ENCODE results near the gene PLXNA4.

Gene PLXNA4

GRCh38 chr7:132123773-132124172 is 452.5 kb downstream of the PLXNA4 start:
- DNase-seq = no peak

- no peak for DNase-seq
These were observed 453.4 kb downstream of the PLXNA4 start for GRCh38 chr7:132122901-132123300.

- no peak for DNase-seq
These were observed 454.3 kb downstream of the PLXNA4 start for GRCh38 chr7:132121987-132122386.

GRCh38 chr7:132118641-132119040 is 457.6 kb downstream of the PLXNA4 start:
- no peak for DNase-seq

- no peak for DNase-seq
These were observed 458.6 kb downstream of the PLXNA4 start for GRCh38 chr7:132117636-132118035.

- peak; percentile 55 for DNase-seq
These were observed 459.1 kb downstream of the PLXNA4 start for GRCh38 chr7:132117181-132117580.

- peak; percentile 12 for DNase-seq
These were observed 459.9 kb downstream of the PLXNA4 start for GRCh38 chr7:132116369-132116768.

- no peak for DNase-seq
These were observed 460.5 kb downstream of the PLXNA4 start for GRCh38 chr7:132115758-132116157.

GRCh38 chr7:132115028-132115427 is 461.2 kb downstream of the PLXNA4 start:
- no peak for DNase-seq

GRCh38 chr7:132114411-132114810 is 461.9 kb downstream of the PLXNA4 start:
- no peak for DNase-seq

GRCh38 chr7:132113536-132114371 is 462.5 kb downstream of the PLXNA4 start:
- DNase-seq = no peak

GRCh38 chr7:132112657-132113056 is 463.6 kb downstream of the PLXNA4 start:
- no peak for DNase-seq

- no peak for DNase-seq
These were observed 464.2 kb downstream of the PLXNA4 start for GRCh38 chr7:132112106-132112505.

- no peak for DNase-seq
These were observed 465.6 kb downstream of the PLXNA4 start for GRCh38 chr7:132110692-132111091.

- DNase-seq = no peak
These were observed 466.5 kb downstream of the PLXNA4 start for GRCh38 chr7:132109769-132110168.

GRCh38 chr7:132108563-132108962 is 467.7 kb downstream of the PLXNA4 start:
- no peak for DNase-seq

- DNase-seq = no peak
These were observed 469.8 kb downstream of the PLXNA4 start for GRCh38 chr7:132106491-132106890.

- no peak for DNase-seq
These were observed 471.2 kb downstream of the PLXNA4 start for GRCh38 chr7:132105096-132105495.

- no peak for DNase-seq
These were observed 472.6 kb downstream of the PLXNA4 start for GRCh38 chr7:132103718-132104117.

GRCh38 chr7:132102942-132103341 is 473.3 kb downstream of the PLXNA4 start:
- no peak for DNase-seq

GRCh38 chr7:132102391-132102790 is 473.9 kb downstream of the PLXNA4 start:
- no peak for DNase-seq

- DNase-seq = no peak
These were observed 475.3 kb downstream of the PLXNA4 start for GRCh38 chr7:132100981-132101380.

GRCh38 chr7:132100483-132100882 is 475.8 kb downstream of the PLXNA4 start:
- no peak for DNase-seq

- DNase-seq = no peak
These were observed 477.1 kb downstream of the PLXNA4 start for GRCh38 chr7:132099163-132099562.

- DNase-seq = no peak
These were observed 477.9 kb downstream of the PLXNA4 start for GRCh38 chr7:132098327-132098726.

All from kidney glomerular epithelial cell (primary cell).